Amniotic epithelial cell (primary cell): ENCODE data around the gene ABCC3.

Source experiments
- DNase-seq: peaks from one replicate; pipeline ENCODE4 v3.0.0-alpha.2; 2010; ENCODE audit warnings: low read depth

The ABCC3 gene

GRCh38 chr17:50627036-50627781 is 7.5 kb upstream of the ABCC3 start:
- DNase-seq = no peak

GRCh38 chr17:50627782-50628601 is 6.7 kb upstream of the ABCC3 start:
- peak; percentile 24 for DNase-seq

- no peak for DNase-seq
Measured at GRCh38 chr17:50629902-50630301, 4.8 kb upstream of the ABCC3 start.

- DNase-seq = no peak
Measured at GRCh38 chr17:50630524-50631194, 4.0 kb upstream of the ABCC3 start.

GRCh38 chr17:50631195-50631907 is 3.3 kb upstream of the ABCC3 start:
- no peak for DNase-seq

- DNase-seq = no peak
Measured at GRCh38 chr17:50631908-50632571, 2.6 kb upstream of the ABCC3 start.

- DNase-seq = no peak
Measured at GRCh38 chr17:50632637-50633036, 2.0 kb upstream of the ABCC3 start.

GRCh38 chr17:50633683-50634082 is 998 bp upstream of the ABCC3 start:
- DNase-seq = no peak

GRCh38 chr17:50634915-50635731 is 442 bp downstream of the ABCC3 start:
- DNase-seq = no peak

GRCh38 chr17:50635732-50635981 is 976 bp downstream of the ABCC3 start:
- no peak for DNase-seq

- DNase-seq = no peak
Measured at GRCh38 chr17:50635982-50636803, 1.5 kb downstream of the ABCC3 start.

GRCh38 chr17:50636804-50637195 is 2.1 kb downstream of the ABCC3 start:
- DNase-seq = no peak

- DNase-seq = no peak
Measured at GRCh38 chr17:50637829-50638605, 3.3 kb downstream of the ABCC3 start.

GRCh38 chr17:50638606-50638965 is 3.9 kb downstream of the ABCC3 start:
- DNase-seq = no peak

- DNase-seq = peak; percentile 99
Measured at GRCh38 chr17:50638966-50639713, 4.5 kb downstream of the ABCC3 start.

- peak; percentile 69 for DNase-seq
Measured at GRCh38 chr17:50640686-50641351, 6.1 kb downstream of the ABCC3 start.

- DNase-seq = no peak
Measured at GRCh38 chr17:50641357-50641756, 6.7 kb downstream of the ABCC3 start.

- DNase-seq = no peak
Measured at GRCh38 chr17:50642071-50642721, 7.5 kb downstream of the ABCC3 start.
